Measurements from ENCODE around the gene BAIAP3. TPM values are rescaled to one million over a fixed set of nuclear protein-coding genes. Genes with fewer than 3 reads are reported as not detected.

The BAIAP3 gene
- total and polyA plus RNA-seq, 2 of the 4 experiments (the other 2 are of a cell fraction): 0.36 to 0.65 TPM

DNA sequence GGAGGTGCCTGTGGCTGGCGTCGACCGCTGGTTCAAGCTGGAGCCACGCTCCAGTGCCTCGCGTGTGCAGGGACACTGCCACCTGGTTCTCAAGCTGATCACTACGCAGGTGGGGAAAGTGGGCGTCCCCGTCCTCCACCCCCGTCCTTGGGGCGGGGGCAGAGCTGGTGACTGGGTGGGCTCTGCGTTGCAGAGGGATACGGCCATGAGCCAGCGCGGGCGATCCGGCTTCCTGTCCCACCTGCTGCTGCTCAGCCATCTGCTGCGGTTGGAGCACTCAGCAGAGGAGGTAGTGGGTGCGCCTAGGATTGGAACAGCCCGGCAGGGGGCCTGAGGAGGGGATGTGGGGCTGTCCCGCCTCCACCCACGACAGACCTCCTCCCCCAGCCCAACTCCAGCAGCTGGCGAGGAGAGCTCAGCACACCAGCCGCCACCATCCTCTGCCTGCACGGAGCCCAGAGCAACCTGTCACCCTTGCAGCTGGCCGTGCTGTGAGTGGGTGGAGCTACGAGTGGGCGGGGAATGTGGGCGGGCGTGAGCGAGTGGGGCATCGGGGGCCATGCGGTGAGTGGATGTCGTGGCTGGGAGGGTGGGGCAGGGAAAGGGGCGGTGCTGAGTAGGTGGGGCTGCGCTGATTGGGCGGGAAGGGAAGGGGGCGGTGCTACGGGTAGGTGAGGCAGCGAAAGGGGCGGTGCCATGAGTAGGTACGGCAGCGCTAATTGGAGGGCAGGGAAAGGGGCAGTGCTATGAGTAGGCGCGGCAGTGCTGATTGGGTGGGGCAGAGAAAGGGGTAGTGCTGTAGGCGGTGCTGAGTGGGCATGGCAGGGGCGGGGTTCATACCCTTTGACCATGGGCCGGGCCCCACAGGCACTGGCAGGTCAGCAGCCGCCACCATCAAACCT, 9.3 kb downstream of the BAIAP3 start:
- peak overlapping the region; percentile 70 for H3K4me2 ChIP-seq (ENCODE audit: low read depth, low read length)
- DNase-seq: peak; percentile 82
- dilution Hi-C loops (cut with HindIII; ENCODE audit: low sequenced_read_pairs, unreplicated experiment) (no loop called here), in situ Hi-C loops (cut with MboI; ENCODE audit: low sequenced_read_pairs) (no loop called here), intact Hi-C loops (cut with micrococcal nuclease) (no loop called here)
- CTCF ChIA-PET: interaction anchor here (1.6 kb wide), 1 partner anchor 21 kb away, joined by 3 read pairs; no protein-coding TSS in a partner anchor
- H2BK5ac ChIP-seq (ENCODE audit: low read depth, low read length, poor library complexity, severe bottlenecking): no peak overlapping the region
- peak overlapping the region; percentile 72 for H2AFZ ChIP-seq (replicated peaks; ENCODE audit: low read length, poor library complexity)
- no peak overlapping the region for H3K9ac ChIP-seq (ENCODE audit: low read depth, low read length)
- H3K4me1 ChIP-seq (ENCODE audit: control insufficient read depth, insufficient read depth, low read length): 0 out of 2 replicates have a peak, but pooled peaks cover 2% of the 10 kb centered on the region
- no peak overlapping the region for H3K23ac ChIP-seq (ENCODE audit: low read depth, low read length)
- ATAC-seq (ENCODE audit: low read depth): peak; percentile 93
- H4K91ac ChIP-seq (ENCODE audit: insufficient read depth, low read depth, low read length): no peak overlapping the region
- no peak overlapping the region for H4K8ac ChIP-seq (ENCODE audit: low read depth in 2 of 2, low read length in 2 of 2)
- BruUV-seq (replicated peaks): no TSS peak
- 1% methylated on average over 11 of the region's 49 CpGs; no CpG with 5 or more reads in 1 of the 2 experiments for WGBS, 2 experiments (ENCODE audit: extremely low coverage in 2 of 2, insufficient read length in 1 of 2)
- H3K27ac ChIP-seq (ENCODE audit: insufficient read depth, low read length): no peak overlapping the region
- H3K18ac ChIP-seq (ENCODE audit: low read depth, low read length): no peak overlapping the region
- no peaks in the 10 kb centered on the region for H3K27me3 ChIP-seq (ENCODE audit: control insufficient read depth, insufficient read depth, low read length)
- H2BK20ac ChIP-seq (ENCODE audit: low read depth, low read length): no peak overlapping the region
- no peaks in the 10 kb centered on the region for H3K9me1 ChIP-seq (ENCODE audit: insufficient read depth, low read length)
- no peak overlapping the region for H3K4ac ChIP-seq (ENCODE audit: low read depth, low read length)
- H3K56ac ChIP-seq (ENCODE audit: extremely low read depth, insufficient read depth, low read length): no peak overlapping the region
- no peak overlapping the region for H2AK9ac ChIP-seq (replicated peaks; ENCODE audit: low read depth, low read length, poor library complexity)
- H4K20me1 ChIP-seq (ENCODE audit: insufficient read depth, low read length): no peaks in the 10 kb centered on the region
- H3K9me3 ChIP-seq (ENCODE audit: control insufficient read depth, insufficient read depth, low read length): no peaks in the 10 kb centered on the region
- H3K79me1 ChIP-seq (ENCODE audit: low read depth in 1 of 2, low read length in 2 of 2): no peaks in the 10 kb centered on the region
- H2BK120ac ChIP-seq (ENCODE audit: low read depth, low read length): no peak overlapping the region
- POLR2A ChIA-PET (ENCODE audit: unreplicated experiment): interaction anchor here (0.6 kb wide), 1 partner anchor 1950 kb away, joined by 3 read pairs; no protein-coding TSS in a partner anchor
- no peak overlapping the region for H4K5ac ChIP-seq (ENCODE audit: low read depth, low read length)
- H3K14ac ChIP-seq (replicated peaks; ENCODE audit: low read depth, low read length): no peak overlapping the region
- H3K36me3 ChIP-seq (ENCODE audit: control insufficient read depth, insufficient read depth, low read length): peaks cover 2% of the 10 kb centered on the region; the same call in 1 of the 2 replicates
- peak; percentile 19; the same call in 1 of the 2 replicates for TF ChIP-seq MAZ (IDR thresholded peaks at IDR 0.05; ENCODE audit: borderline replicate concordance, low read depth, low read length)
- no peak for TF ChIP-seq CEBPB (IDR thresholded peaks at IDR 0.05; ENCODE audit: low read depth, low read length)
- no peak overlapping the region for H2BK15ac ChIP-seq (ENCODE audit: low read depth, low read length)
- H3K4me3 ChIP-seq (ENCODE audit: insufficient read depth, low read depth, low read length): no peak overlapping the region
- no peak overlapping the region for H2AK5ac ChIP-seq (ENCODE audit: low read depth, low read length)

Measured in IMR-90 (cell line).